WERI-Rb-1 (cell line): ENCODE data around the gene NOB1.
"Not testable (repeated sequence)": the region's sequence is repeated elsewhere in the genome, so short reads cannot be mapped to it uniquely, and the experiment has no call there.

Experiments
- DNase-seq: peaks from one replicate; pipeline ENCODE4 v3.0.0-alpha.2; 2020
- H3K27ac ChIP-seq: fragments of 250-450 bp; sonication (Bioruptor Pico); 2 replicates; pipeline ENCODE4 v1.5.1; 2020; ENCODE audit warnings: mild to moderate bottlenecking, moderate library complexity
- H3K27me3 ChIP-seq: fragments of 250-450 bp; sonication (Bioruptor Pico); 2 replicates; pipeline ENCODE4 v1.5.1; 2021; ENCODE audit warnings: mild to moderate bottlenecking, low read depth, moderate library complexity; ENCODE audit not compliant: insufficient read depth, severe bottlenecking
- H3K36me3 ChIP-seq: fragments of 250-450 bp; sonication (Bioruptor Pico); 2 replicates; pipeline ENCODE4 v1.5.1; 2020; ENCODE audit warnings: mild to moderate bottlenecking, moderate library complexity
- H3K4me3 ChIP-seq: 2 replicates; pipeline ENCODE4 v1.5.1; 2011; ENCODE audit warnings: low read depth, mild to moderate bottlenecking, control low read depth, low read length
- H3K9me3 ChIP-seq: fragments of 250-450 bp; sonication (Bioruptor Pico); 2 replicates; pipeline ENCODE4 v1.5.1; 2021; ENCODE audit warnings: mild to moderate bottlenecking, moderate library complexity; ENCODE audit not compliant: severe bottlenecking
- TF ChIP-seq, protein P1 (sequence below): IDR thresholded peaks from 2 replicates; pipeline ENCODE4 v1.5.1; 2011; ENCODE audit warnings: low read depth, mild to moderate bottlenecking, control low read depth, inconsistent platforms, low read length

Gene NOB1

DNA sequence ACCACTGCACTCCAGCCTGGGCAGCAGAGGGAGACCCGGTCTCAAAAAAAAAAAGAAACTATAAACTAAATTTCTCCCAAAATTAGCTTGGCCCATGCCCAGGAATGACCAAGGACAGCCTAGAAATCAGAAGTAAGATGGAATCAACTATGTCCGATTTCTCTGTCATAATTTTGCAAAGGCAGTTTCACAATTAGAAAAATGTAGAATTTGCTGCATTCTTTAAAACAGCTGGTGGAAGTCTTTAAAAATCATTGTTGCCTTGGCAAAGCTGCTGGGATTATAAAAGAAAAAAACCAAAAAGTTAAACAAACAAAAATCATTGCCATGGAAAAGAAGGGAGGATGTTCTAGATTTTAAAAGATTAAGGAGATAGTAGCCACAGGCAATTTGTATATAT is 39.8 kb upstream of the NOB1 start:
- DNase-seq = no peak
- Histone ChIP-seq H3K27me3 (no peaks in the 10 kb centered on the region), H3K9me3 (no peaks in the 10 kb centered on the region), H3K27ac (no peak overlapping the region), H3K4me3 (no peak overlapping the region), H3K36me3 (peaks cover 3% of the 10 kb centered on the region; the same call in 1 of the 2 replicates)
- TF ChIP-seq, protein P1, sequence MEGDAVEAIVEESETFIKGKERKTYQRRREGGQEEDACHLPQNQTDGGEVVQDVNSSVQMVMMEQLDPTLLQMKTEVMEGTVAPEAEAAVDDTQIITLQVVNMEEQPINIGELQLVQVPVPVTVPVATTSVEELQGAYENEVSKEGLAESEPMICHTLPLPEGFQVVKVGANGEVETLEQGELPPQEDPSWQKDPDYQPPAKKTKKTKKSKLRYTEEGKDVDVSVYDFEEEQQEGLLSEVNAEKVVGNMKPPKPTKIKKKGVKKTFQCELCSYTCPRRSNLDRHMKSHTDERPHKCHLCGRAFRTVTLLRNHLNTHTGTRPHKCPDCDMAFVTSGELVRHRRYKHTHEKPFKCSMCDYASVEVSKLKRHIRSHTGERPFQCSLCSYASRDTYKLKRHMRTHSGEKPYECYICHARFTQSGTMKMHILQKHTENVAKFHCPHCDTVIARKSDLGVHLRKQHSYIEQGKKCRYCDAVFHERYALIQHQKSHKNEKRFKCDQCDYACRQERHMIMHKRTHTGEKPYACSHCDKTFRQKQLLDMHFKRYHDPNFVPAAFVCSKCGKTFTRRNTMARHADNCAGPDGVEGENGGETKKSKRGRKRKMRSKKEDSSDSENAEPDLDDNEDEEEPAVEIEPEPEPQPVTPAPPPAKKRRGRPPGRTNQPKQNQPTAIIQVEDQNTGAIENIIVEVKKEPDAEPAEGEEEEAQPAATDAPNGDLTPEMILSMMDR = no peak

DNA sequence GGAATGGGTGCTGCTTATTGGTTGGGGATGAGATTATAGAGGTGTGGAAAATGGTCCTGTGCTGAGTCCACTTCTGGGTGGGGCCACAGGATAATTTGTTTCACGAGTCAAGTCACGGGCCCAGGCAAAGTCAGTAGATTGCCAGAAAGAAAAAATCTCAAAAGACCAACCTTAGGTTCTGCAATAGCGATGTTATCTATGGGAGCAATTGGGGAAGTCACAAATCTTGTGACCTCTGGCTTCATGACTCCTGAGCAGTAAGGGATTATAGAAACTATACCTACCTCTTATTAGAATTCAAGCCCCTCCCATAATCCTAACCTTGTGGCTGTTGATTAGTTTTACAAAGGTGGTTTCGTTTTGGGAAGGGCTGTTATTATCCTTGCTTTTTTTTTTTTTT is 38.8 kb upstream of the NOB1 start:
- H3K36me3 ChIP-seq = peaks cover 3% of the 10 kb centered on the region; the same call in 1 of the 2 replicates

DNA sequence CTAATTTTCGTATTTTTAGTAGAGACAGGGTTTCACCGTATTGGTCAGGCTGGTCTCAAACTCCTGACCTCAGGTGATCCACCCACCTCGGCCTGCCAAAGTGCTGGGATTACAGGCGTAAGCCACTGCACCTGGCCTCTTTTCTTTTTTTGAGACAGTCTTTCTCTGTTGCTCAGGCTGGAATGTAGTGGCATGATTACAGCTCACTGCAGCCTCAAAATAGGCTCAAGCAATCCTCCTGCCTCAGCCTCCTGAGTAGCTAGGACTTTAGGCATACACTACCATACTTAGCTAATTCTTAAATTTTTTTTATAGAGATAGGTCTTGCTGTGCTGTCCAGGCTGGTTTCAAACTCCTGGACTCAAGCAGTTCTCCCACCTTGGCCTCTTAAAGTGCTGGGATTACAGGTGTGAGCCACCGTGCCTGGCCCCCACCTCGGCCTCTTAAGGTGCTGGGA is 36.7 kb upstream of the NOB1 start:
- not testable (repeated sequence) for H3K9me3 ChIP-seq, H3K27ac ChIP-seq, DNase-seq, H3K27me3 ChIP-seq, H3K36me3 ChIP-seq, H3K4me3 ChIP-seq

More for the DNA sequence above, 38.8 kb upstream of the NOB1 start:
- H3K4me3 ChIP-seq = no peak overlapping the region
- H3K27ac ChIP-seq = no peak overlapping the region
- H3K27me3 ChIP-seq = no peaks in the 10 kb centered on the region
- TF ChIP-seq, protein P1 = no peak
- no peaks in the 10 kb centered on the region for H3K9me3 ChIP-seq
- no peak for DNase-seq

DNA sequence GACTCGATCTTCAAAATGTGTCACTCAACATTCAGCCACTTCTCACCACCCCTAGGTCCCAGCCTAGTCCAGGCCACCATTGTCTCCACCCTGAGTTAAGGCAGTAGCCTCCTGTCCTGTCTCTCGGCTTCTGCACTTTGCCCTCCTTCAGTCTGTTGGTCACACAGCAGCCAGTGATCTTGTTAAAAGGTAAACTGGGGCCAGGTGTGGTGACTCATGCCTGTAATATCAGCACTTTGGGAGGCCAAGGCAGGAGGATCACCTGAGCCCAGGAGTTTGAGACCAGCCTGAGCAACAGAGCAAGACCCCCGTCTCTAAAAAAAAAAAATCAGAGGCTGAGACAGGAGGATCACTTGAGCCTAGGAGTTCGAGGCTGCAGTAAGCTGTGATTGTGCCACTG is 33.2 kb upstream of the NOB1 start:
- H3K36me3 ChIP-seq = peaks cover 10% of the 10 kb centered on the region
- no peak for DNase-seq
- H3K9me3 ChIP-seq = no peaks in the 10 kb centered on the region
- TF ChIP-seq, protein P1 = no peak
- no peak overlapping the region for H3K27ac ChIP-seq
- no peaks in the 10 kb centered on the region for H3K27me3 ChIP-seq
- no peak overlapping the region for H3K4me3 ChIP-seq

- no peak for DNase-seq
- TF ChIP-seq, protein P1 = no peak
- Histone ChIP-seq H3K27me3 (no peaks in the 10 kb centered on the region), H3K27ac (no peak overlapping the region), H3K36me3 (peaks cover 8% of the 10 kb centered on the region), H3K9me3 (no peaks in the 10 kb centered on the region), H3K4me3 (no peak overlapping the region)
These were observed 29.9 kb upstream of the NOB1 start for GRCh38 chr16:69784586-69784985.

GRCh38 chr16:69781118-69781517 is 26.4 kb upstream of the NOB1 start:
- no peak overlapping the region for H3K27ac ChIP-seq
- H3K36me3 ChIP-seq = peaks cover 7% of the 10 kb centered on the region
- H3K4me3 ChIP-seq = no peak overlapping the region
- no peak for DNase-seq
- H3K9me3 ChIP-seq = no peaks in the 10 kb centered on the region
- no peaks in the 10 kb centered on the region for H3K27me3 ChIP-seq
- TF ChIP-seq, protein P1 = no peak
